HG02852 (cell line): ENCODE measurements around the gene CR1L.
"Not testable (repeated sequence)": the region's sequence is repeated elsewhere in the genome, so short reads cannot be mapped to it uniquely, and the experiment has no call there.

Experiments
- ATAC-seq: cut with Tn5 transposase; IDR thresholded peaks from one replicate; pipeline ENCODE4 v1.9.1; 2021; ENCODE audit warnings: mild to moderate bottlenecking, moderate library complexity; ENCODE audit not compliant: unreplicated experiment

The CR1L gene

GRCh38 chr1:207744000-207744534, 99.1 kb downstream of the CR1L start:
- no peak for ATAC-seq

- no peak for ATAC-seq
Measured at GRCh38 chr1:207745285-207745684, 100.4 kb downstream of the CR1L start.

- ATAC-seq = no peak
Measured at GRCh38 chr1:207745839-207746767, 101.2 kb downstream of the CR1L start.

GRCh38 chr1:207747627-207748492, 102.9 kb downstream of the CR1L start:
- ATAC-seq = no peak

GRCh38 chr1:207748737-207749528, 104.0 kb downstream of the CR1L start:
- ATAC-seq = no peak

- no peak for ATAC-seq
Measured at GRCh38 chr1:207750631-207751305, 105.8 kb downstream of the CR1L start.

- not testable (repeated sequence) for ATAC-seq
Measured at GRCh38 chr1:207751463-207751789, 106.5 kb downstream of the CR1L start.

- ATAC-seq = peak; percentile 95
Measured at GRCh38 chr1:207751790-207752455, 107.0 kb downstream of the CR1L start, which contains the start of gene CD46. Gene CD46, plus strand, starts transcription at chr1:207752054. Its CDS starts 159 bp downstream, at chr1:207752213.

- peak; percentile 38 for ATAC-seq
Measured at GRCh38 chr1:207752456-207752998, 107.6 kb downstream of the CR1L start.

- no peak for ATAC-seq
Measured at GRCh38 chr1:207753611-207754010, 108.7 kb downstream of the CR1L start.

- no peak for ATAC-seq
Measured at GRCh38 chr1:207754011-207754410, 109.1 kb downstream of the CR1L start.

- no peak for ATAC-seq
Measured at GRCh38 chr1:207754974-207755700, 110.2 kb downstream of the CR1L start.

GRCh38 chr1:207755846-207756693, 111.1 kb downstream of the CR1L start:
- ATAC-seq = no peak

- no peak for ATAC-seq
Measured at GRCh38 chr1:207762622-207763021, 117.7 kb downstream of the CR1L start.

GRCh38 chr1:207763091-207763490, 118.2 kb downstream of the CR1L start:
- no peak for ATAC-seq

GRCh38 chr1:207763972-207764371, 119.0 kb downstream of the CR1L start:
- no peak for ATAC-seq

GRCh38 chr1:207766569-207766968, 121.6 kb downstream of the CR1L start:
- no peak for ATAC-seq

- not testable (repeated sequence) for ATAC-seq
Measured at GRCh38 chr1:207770514-207770913, 125.6 kb downstream of the CR1L start.
